Neural crest cell (in vitro differentiated cells): ENCODE results near the gene DYNLT5. TPM values are rescaled to one million over a fixed set of nuclear protein-coding genes. Genes with fewer than 3 reads are reported as not detected.

Experiments
- DNase-seq: peaks from one replicate; pipeline ENCODE4 v3.0.0; 2021; ENCODE audit warnings: low read depth, mixed read lengths, low spot score
- H3K27ac Mint-ChIP-seq: one replicate; pipeline ENCODE4 v1.8.0; 2021; ENCODE audit warnings: mild to moderate bottlenecking, mixed read lengths; ENCODE audit not compliant: unreplicated experiment
- H3K27me3 Mint-ChIP-seq: 2 replicates; pipeline ENCODE4 v1.8.0; 2021; ENCODE audit warnings: low read depth, mild to moderate bottlenecking, mixed read lengths
- H3K36me3 Mint-ChIP-seq: 2 replicates; pipeline ENCODE4 v1.8.0; 2021; ENCODE audit warnings: low read depth, mild to moderate bottlenecking, mixed read lengths
- H3K4me1 Mint-ChIP-seq: 2 replicates; pipeline ENCODE4 v1.8.0; 2021; ENCODE audit warnings: mixed read lengths
- H3K4me3 Mint-ChIP-seq: one replicate; pipeline ENCODE4 v1.8.0; 2021; ENCODE audit warnings: mild to moderate bottlenecking, mixed read lengths
- H3K9me3 Mint-ChIP-seq: 2 replicates; pipeline ENCODE4 v1.8.0; 2021; ENCODE audit warnings: mixed read lengths
- total RNA-seq: library from RNA; stranded (reverse); gene quantifications from 2 replicates; pipeline ENCODE4 v1.2.1, GENCODE V29; 2021
- TF ChIP-seq, protein P1 (sequence below): fragments of 200-600 bp; sonication (generic); conservative IDR thresholded peaks from 2 replicates; pipeline ENCODE4 v1.5.0; 2021; ENCODE audit warnings: antibody characterized with exemption, mild to moderate bottlenecking

The DYNLT5 gene
- total RNA-seq, 1 donor from 2014 or later: 2.0 TPM

DNA sequence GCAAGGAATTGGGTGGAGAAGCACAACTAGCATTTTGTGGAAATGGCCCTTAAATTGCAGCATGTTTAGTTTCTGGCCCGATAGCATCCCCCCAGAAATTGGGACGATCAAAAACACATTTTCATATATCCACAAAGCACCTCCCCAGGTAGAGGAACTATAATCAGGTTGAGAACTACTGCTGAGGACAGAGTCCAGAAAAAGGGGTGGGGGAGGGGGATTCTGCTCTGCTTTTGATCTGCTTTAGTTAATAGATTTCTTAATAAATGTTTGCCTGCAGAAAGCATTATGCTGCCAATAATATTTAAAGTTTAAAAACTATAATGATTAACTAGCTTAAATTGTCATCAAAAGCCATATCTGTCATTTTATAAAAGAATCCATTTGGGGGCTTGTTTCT lies 14.4 kb upstream of the DYNLT5 start:
- H3K27me3 Mint-ChIP-seq: no peaks in the 10 kb centered on the region
- H3K9me3 Mint-ChIP-seq: peaks cover 6% of the 10 kb centered on the region
- DNase-seq: no peak
- no peak overlapping the region for H3K27ac Mint-ChIP-seq
- TF ChIP-seq, protein P1, sequence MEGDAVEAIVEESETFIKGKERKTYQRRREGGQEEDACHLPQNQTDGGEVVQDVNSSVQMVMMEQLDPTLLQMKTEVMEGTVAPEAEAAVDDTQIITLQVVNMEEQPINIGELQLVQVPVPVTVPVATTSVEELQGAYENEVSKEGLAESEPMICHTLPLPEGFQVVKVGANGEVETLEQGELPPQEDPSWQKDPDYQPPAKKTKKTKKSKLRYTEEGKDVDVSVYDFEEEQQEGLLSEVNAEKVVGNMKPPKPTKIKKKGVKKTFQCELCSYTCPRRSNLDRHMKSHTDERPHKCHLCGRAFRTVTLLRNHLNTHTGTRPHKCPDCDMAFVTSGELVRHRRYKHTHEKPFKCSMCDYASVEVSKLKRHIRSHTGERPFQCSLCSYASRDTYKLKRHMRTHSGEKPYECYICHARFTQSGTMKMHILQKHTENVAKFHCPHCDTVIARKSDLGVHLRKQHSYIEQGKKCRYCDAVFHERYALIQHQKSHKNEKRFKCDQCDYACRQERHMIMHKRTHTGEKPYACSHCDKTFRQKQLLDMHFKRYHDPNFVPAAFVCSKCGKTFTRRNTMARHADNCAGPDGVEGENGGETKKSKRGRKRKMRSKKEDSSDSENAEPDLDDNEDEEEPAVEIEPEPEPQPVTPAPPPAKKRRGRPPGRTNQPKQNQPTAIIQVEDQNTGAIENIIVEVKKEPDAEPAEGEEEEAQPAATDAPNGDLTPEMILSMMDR: no peak
- H3K4me1 Mint-ChIP-seq: peaks cover 14% of the 10 kb centered on the region
- no peak overlapping the region for H3K4me3 Mint-ChIP-seq
- no peaks in the 10 kb centered on the region for H3K36me3 Mint-ChIP-seq

DNA sequence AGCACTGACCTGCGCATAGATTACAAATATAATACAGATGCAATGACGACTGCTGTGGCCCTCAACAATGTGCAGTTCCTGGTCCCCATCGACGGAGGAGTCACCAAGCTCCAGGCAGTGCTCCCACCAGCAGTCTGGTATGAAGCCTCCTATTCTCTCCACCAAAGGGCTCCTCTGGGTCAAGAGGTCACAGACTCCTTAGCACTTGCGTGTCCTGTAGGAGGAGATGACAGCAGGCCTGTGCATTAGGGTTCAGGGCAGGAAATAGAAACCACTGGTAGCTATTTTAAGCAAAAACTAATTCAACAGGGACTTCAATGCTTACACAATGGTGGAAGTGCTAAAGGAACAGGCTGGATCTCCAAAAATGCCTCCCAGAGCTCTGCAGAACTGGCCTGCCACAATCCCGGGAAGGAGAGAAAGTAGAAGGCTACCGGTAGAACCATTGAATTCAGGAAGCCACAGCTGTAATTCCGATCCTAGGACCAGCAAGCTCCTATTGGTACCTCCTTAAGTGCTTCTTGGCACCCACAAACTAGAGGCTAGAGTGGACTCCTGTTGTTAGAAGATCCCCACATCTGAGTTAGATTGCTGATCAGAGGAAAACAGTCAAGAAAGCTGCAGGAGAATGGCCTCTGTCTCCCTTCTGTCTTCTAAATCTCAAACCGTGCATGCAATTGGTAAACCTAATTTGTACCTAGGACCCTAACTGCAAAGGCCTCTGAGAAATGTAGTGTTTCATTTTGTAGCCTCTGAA lies 12.7 kb upstream of the DYNLT5 start:
- Mint-ChIP-seq H3K9me3 (peaks cover 8% of the 10 kb centered on the region), H3K27me3 (no peaks in the 10 kb centered on the region), H3K4me1 (peaks cover 14% of the 10 kb centered on the region), H3K36me3 (no peaks in the 10 kb centered on the region), H3K4me3 (no peak overlapping the region), H3K27ac (peak overlapping the region; percentile 93)
- no peak for DNase-seq
- TF ChIP-seq, protein P1: no peak

DNA sequence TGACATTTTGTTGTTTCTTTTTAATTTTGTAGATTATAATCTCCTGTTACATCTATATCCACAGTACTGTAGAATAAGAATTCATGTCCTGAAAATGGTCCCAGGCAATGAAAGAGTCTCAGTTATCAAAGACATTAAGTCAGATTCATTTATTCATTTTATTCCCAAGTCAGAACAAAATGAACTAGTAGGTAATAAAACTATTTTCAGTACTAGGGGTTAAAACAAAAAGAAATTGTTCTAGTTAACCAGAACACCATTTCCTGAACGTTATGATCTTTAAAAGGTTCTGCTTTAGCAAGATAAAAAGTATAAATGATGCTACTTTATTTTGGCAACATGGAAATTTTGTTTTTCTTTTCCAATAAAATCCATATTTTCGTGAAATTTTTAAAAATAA lies 6.8 kb upstream of the DYNLT5 start:
- DNase-seq: no peak
- Mint-ChIP-seq H3K27ac (no peak overlapping the region), H3K9me3 (peaks cover 4% of the 10 kb centered on the region), H3K27me3 (peaks cover 11% of the 10 kb centered on the region), H3K4me1 (no peaks in the 10 kb centered on the region), H3K36me3 (no peaks in the 10 kb centered on the region), H3K4me3 (no peak overlapping the region)
- TF ChIP-seq, protein P1: no peak

GRCh38 chr1:66747501-66747900 lies 4.8 kb upstream of the DYNLT5 start:
- H3K27me3 Mint-ChIP-seq: peaks cover 21% of the 10 kb centered on the region
- TF ChIP-seq, protein P1: no peak
- H3K27ac Mint-ChIP-seq: no peak overlapping the region

GRCh38 chr1:66750577-66750976 lies 1.7 kb upstream of the DYNLT5 start:
- DNase-seq: no peak
- H3K9me3 Mint-ChIP-seq: no peaks in the 10 kb centered on the region
- no peaks in the 10 kb centered on the region for H3K36me3 Mint-ChIP-seq
- peaks cover 14% of the 10 kb centered on the region for H3K4me1 Mint-ChIP-seq
- no peak overlapping the region for H3K27ac Mint-ChIP-seq
- TF ChIP-seq, protein P1: no peak
- no peak overlapping the region for H3K4me3 Mint-ChIP-seq
- peaks cover 25% of the 10 kb centered on the region for H3K27me3 Mint-ChIP-seq

More at GRCh38 chr1:66747501-66747900, 4.8 kb upstream of the DYNLT5 start:
- DNase-seq: no peak
- H3K4me1 Mint-ChIP-seq: peaks cover 7% of the 10 kb centered on the region
- no peaks in the 10 kb centered on the region for H3K36me3 Mint-ChIP-seq
- peaks cover 4% of the 10 kb centered on the region for H3K9me3 Mint-ChIP-seq
- H3K4me3 Mint-ChIP-seq: no peak overlapping the region
